Panc1 (cell line): Measurements from ENCODE around the gene CCDC192. TPM values are rescaled to one million over a fixed set of nuclear protein-coding genes. Genes with fewer than 3 reads are reported as not detected.

Source experiments
- ATAC-seq: fragments of 200-7000 bp; cut with Tn5 transposase; 2 replicates; pipeline ENCODE4 v1.9.1; 2020; ENCODE audit warnings: mild to moderate bottlenecking, moderate library complexity
- BruUV-seq: library from RNA; stranded (reverse); fragments of 400-500 nt; replicated peaks from 2 replicates; lab custom pipeline; 2021; lab: Mats Ljungman, UMichigan
- CTCF ChIA-PET: fragments of 300-600 bp; sonication (Branson Sonifier 250); formaldehyde crosslinking; loops from one replicate; lab custom pipeline; 2022; ENCODE audit warnings: antibody characterized with exemption; lab: Charles Lee
- POLR2A ChIA-PET: fragments of 300-600 bp; sonication (Branson Sonifier 250); formaldehyde crosslinking; loops from one replicate; lab custom pipeline; 2022; ENCODE audit warnings: antibody characterized with exemption; lab: Charles Lee
- DNase-seq: peaks from one replicate; pipeline ENCODE4 v3.0.0-alpha.2; 2010; ENCODE audit warnings: low read depth, low spot score
- H3K27ac ChIP-seq: 2 replicates; pipeline ENCODE4 v1.5.1; 2011; ENCODE audit warnings: mild to moderate bottlenecking, low read length, inconsistent platforms
- H3K27me3 ChIP-seq: fragments of 200-500 bp; sonication (Bioruptor generic); 2 replicates; pipeline ENCODE4 v1.6.0; 2014; ENCODE audit warnings: low read length, inconsistent platforms; ENCODE audit not compliant: control insufficient read depth, insufficient read depth
- H3K36me3 ChIP-seq: fragments of 200-500 bp; sonication (Bioruptor generic); 2 replicates; pipeline ENCODE4 v1.5.1; 2014; ENCODE audit warnings: inconsistent platforms, mild to moderate bottlenecking, low read length, moderate library complexity; ENCODE audit not compliant: control insufficient read depth, insufficient read depth
- H3K4me1 ChIP-seq: 2 replicates; pipeline ENCODE4 v1.5.1; 2011; ENCODE audit warnings: inconsistent platforms, mild to moderate bottlenecking, low read length, moderate library complexity; ENCODE audit not compliant: control insufficient read depth, insufficient read depth
- H3K4me3 ChIP-seq, 2 experiments: 2 replicates each; pipeline ENCODE4 v1.5.1; 2011 to 2012; ENCODE audit warnings: low read depth in 2 of 2, low read length in 2 of 2, mild to moderate bottlenecking in 2 of 2, inconsistent platforms in 1 of 2, moderate library complexity in 1 of 2
- H3K9me3 ChIP-seq: fragments of 200-500 bp; sonication (Bioruptor generic); 2 replicates; pipeline ENCODE4 v1.5.1; 2014; ENCODE audit warnings: low read depth, mild to moderate bottlenecking, inconsistent platforms, low read length, moderate library complexity; ENCODE audit not compliant: control insufficient read depth, insufficient read depth
- CTCF ChIP-seq: fragments of 450-650 bp; IDR thresholded peaks from 2 replicates; pipeline ENCODE4 v1.5.1; 2017; ENCODE audit warnings: mild to moderate bottlenecking
- POLR2AphosphoS5 ChIP-seq: IDR thresholded peaks from 2 replicates; pipeline ENCODE4 v1.6.1; 2012; ENCODE audit warnings: mild to moderate bottlenecking, low read depth, low read length, moderate library complexity
- REST ChIP-seq, 2 experiments: IDR thresholded peaks; 2 replicates each; pipeline ENCODE4 v1.6.1; 2011 to 2012; ENCODE audit warnings: low read depth in 2 of 2, control low read depth in 1 of 2, low read length in 1 of 2, mild to moderate bottlenecking in 1 of 2, moderate library complexity in 1 of 2; ENCODE audit not compliant: insufficient read depth in 1 of 2
- SIN3A ChIP-seq: IDR thresholded peaks from 2 replicates; pipeline ENCODE4 v1.6.1; 2012; ENCODE audit warnings: low read depth, mild to moderate bottlenecking, low read length, moderate library complexity, borderline replicate concordance; ENCODE audit not compliant: insufficient read depth
- TCF7L2 ChIP-seq: IDR thresholded peaks from 2 replicates; pipeline ENCODE4 v1.6.1; 2011; ENCODE audit warnings: mild to moderate bottlenecking, low read depth, low read length, inconsistent platforms
- in situ Hi-C: cut with HindIII; loops from 2 replicates; pipeline ENCODE4 v1.10.0; 2016; ENCODE audit warnings: low sequenced_read_pairs, low pct_unique_long_range_greater_than_20kb
- intact Hi-C: fragments of 100-400 bp; cut with micrococcal nuclease; formaldehyde crosslinking; loops from one replicate; pipeline ENCODE4 v1.10.0; 2022; ENCODE audit not compliant: unreplicated experiment
- total RNA-seq: library from RNA; stranded (reverse); gene quantifications from one replicate; pipeline ENCODE4 v1.2.1, GENCODE V29; 2021; ENCODE audit not compliant: unreplicated experiment

CCDC192 gene
- total RNA-seq, 1 experiment from 2014 or later: not detected

GRCh38 chr5:127809533-127809932 is 106.3 kb downstream of the CCDC192 start:
- DNase-seq: no peak
- in situ Hi-C loops: no loop called here
- intact Hi-C loops: no loop called here
- ChIA-PET CTCF (no interaction called here), POLR2A (no interaction called here)
- no peak for ATAC-seq
- Histone ChIP-seq H3K4me3 (no peak overlapping the region), H3K27ac (no peak overlapping the region), H3K27me3 (no peaks in the 10 kb centered on the region), H3K9me3 (no peaks in the 10 kb centered on the region), H3K36me3 (no peaks in the 10 kb centered on the region), H3K4me1 (no peaks in the 10 kb centered on the region)
- TF ChIP-seq POLR2AphosphoS5: no peak
- TF ChIP-seq TCF7L2: no peak
- TF ChIP-seq CTCF: no peak
- no peak for TF ChIP-seq REST (IDR thresholded peaks at IDR 0.05; ENCODE audit: insufficient read depth in 1 of 2, low read depth in 2 of 2, low read length in 1 of 2)
- no peak for TF ChIP-seq SIN3A
- BruUV-seq: no TSS peak

- DNase-seq (no peak), ATAC-seq (no peak)
- POLR2A ChIA-PET: no interaction called here
- CTCF ChIA-PET: no interaction called here
- Histone ChIP-seq H3K4me3 (no peak overlapping the region), H3K27ac (no peak overlapping the region), H3K27me3 (no peaks in the 10 kb centered on the region), H3K4me1 (no peaks in the 10 kb centered on the region), H3K9me3 (no peaks in the 10 kb centered on the region), H3K36me3 (no peaks in the 10 kb centered on the region)
- in situ Hi-C loops: no loop called here
- TF ChIP-seq TCF7L2: no peak
- no peak for TF ChIP-seq SIN3A
- TF ChIP-seq REST (IDR thresholded peaks at IDR 0.05; ENCODE audit: insufficient read depth in 1 of 2, low read depth in 2 of 2, low read length in 1 of 2): no peak
- TF ChIP-seq POLR2AphosphoS5: no peak
- no peak for TF ChIP-seq CTCF
- intact Hi-C loops: no loop called here
- BruUV-seq: no TSS peak
Measured at GRCh38 chr5:127810017-127810416, 106.8 kb downstream of the CCDC192 start.
